ENCODE data around the gene PTPRN2.

- TF ChIP-seq ZNF274 (IDR thresholded peaks at IDR 0.05; ENCODE audit: low read depth, low read length) = no peak
- no peak for TF ChIP-seq CTCF (IDR thresholded peaks at IDR 0.05 in 2 of 3, conservative IDR thresholded peaks at IDR 0.05 in 1 of 3; ENCODE audit: borderline replicate concordance in 1 of 3, insufficient read depth in 1 of 3, low read depth in 2 of 3, low read length in 2 of 3)
- no peak for TF ChIP-seq MAX (IDR thresholded peaks at IDR 0.05)
Measured at GRCh38 chr7:157938211-157938610, 649.4 kb downstream of the PTPRN2 start.
